ELR (cell line): ENCODE data around the gene WDR20.
"Not testable (repeated sequence)": the region's sequence is repeated elsewhere in the genome, so short reads cannot be mapped to it uniquely, and the experiment has no call there.

Source experiments
- DNase-seq: peaks from one replicate; pipeline ENCODE4 v3.0.0-alpha.2; 2015; ENCODE audit warnings: low read depth

Gene WDR20

DNA sequence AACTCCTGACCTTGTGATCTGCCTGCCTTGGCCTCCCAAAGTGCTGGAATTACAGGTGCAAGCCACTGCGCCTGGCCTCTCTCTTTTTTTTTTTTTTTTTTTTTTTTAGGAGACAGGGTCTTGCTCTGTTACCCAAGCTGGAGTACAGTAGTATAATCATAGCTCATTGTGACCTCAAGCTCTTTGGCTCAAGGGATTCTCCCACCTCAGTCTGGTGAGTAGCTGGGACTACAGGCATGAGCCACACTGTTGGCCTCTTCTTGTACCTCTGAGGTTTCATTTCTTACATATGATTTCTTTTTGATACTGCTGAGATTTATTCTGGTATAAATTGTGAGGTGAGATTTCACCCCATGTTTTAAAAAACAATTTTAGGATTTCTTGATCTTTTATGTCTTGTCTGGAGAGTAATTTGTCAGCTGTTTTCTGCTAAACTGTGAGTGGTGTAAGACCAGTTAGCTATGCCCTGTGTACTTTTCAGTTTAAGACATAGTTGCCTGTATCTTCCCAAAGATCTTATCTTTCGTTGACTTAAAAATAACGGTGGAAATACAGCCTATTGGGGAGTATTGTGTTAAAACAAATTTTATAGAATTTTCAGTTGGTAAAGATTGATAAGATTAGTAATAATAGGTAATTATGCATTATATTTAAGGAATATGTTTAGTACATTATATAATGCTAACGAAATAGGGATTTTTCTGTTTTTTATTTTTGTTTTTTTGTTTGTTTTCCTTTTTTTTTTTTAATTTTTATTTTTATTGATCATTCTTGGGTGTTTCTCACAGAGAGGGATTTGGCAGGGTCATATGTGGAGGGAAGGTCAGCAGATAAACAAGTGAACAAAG lies 31.7 kb downstream of the WDR20 start:
- no peak for DNase-seq

DNA sequence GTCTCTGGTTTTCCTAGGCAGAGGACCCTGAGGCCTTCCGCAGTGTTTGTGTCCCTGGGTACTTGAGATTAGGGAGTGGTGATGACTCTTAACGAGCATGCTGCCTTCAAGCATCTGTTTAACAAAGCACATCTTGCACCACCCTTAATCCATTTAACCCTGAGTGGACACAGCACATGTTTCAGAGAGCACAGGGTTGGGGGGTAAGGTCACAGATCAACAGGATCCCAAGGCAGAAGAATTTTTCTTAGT lies 32.2 kb downstream of the WDR20 start:
- DNase-seq, result not testable (repeated sequence)

DNA sequence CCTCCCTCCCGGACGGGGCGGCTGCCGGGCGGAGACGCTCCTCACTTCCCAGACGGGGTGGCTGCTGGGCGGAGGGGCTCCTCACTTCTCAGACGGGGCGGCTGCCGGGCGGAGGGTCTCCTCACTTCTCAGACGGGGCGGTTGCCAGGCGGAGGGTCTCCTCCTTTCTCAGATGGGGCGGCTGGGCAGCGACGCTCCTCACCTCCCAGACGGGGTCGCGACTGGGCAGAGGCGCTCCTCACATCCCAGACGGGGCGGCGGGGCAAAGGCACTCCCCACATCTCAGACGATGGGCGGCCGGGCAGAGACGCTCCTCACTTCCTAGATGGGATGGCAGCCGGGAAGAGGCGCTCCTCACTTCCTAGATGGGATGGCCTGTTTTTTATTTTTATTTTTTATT lies 33.0 kb downstream of the WDR20 start:
- DNase-seq, result not testable (repeated sequence)

DNA sequence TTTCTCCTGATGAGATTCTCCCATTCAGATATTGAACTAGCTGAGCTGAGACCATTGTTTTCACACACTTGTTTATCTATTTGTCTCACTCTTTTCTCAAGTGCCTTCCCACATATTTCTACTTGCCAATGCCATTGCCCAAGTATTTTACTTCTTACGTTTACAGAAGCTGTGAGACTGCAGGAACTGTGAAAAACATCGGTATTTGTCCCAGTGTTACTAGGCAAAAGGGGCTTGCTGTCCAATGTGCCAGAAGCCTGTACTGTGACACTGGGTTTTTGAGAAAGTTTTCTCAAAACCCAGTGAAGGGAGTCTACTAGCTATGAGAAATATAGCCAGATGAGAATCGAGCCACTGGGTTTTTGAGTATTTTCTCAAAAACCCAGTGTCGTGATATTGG lies 37.5 kb downstream of the WDR20 start:
- no peak for DNase-seq

DNA sequence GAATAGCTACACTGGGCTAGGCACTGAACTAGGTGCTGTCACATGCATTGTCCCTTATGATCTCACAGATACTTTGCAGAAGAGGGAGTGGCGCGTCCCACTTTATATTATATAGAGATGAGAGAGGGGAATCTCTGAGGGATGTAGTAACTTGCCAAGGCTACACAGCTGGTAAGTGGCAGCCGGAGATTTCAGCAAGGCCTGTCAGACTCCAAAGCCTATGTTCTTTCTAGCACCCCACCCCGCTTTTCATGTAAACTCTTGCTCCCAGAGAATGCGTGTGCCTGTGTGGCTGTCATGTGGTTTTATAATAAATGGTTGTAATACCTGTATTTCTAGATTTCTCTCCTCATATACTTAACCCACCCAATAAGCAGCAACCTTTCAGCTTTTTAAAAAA lies 39.1 kb downstream of the WDR20 start:
- DNase-seq, result no peak

DNA sequence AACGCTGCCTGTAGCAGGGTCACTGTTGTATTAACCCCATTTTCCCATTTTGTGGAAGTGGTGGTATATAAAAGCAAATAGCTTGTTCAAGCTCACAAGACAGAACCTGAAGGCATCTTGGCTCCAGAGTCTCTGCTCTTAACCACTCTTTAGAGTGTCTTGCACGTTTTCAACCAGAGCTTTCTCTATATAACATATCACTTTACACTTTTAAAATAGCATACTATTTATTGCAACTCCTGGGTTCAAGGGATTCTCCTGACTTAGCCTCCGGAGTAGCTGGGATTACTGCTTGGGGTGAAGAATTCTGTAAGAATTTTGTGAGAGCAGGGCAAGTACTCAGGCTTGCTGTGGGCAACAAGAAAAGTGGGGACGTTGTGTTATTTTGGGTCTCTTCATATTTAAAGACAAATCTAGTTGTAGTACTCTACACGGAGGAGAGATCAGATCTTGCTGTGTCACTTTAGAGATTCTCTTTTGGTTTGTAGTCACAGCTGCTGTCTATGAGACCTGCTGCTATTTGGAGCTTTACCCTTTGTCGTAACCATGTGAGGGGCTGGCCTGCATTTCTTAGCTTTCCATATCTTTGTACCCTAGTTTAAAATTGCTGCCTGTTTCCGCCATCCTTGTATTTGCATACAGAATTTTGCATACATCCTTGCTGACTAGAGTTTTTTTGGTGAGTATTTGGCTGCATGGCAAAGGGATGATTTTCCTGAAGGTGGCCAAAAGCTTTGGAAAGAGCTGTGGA lies 40.7 kb downstream of the WDR20 start:
- DNase-seq, result no peak

DNA sequence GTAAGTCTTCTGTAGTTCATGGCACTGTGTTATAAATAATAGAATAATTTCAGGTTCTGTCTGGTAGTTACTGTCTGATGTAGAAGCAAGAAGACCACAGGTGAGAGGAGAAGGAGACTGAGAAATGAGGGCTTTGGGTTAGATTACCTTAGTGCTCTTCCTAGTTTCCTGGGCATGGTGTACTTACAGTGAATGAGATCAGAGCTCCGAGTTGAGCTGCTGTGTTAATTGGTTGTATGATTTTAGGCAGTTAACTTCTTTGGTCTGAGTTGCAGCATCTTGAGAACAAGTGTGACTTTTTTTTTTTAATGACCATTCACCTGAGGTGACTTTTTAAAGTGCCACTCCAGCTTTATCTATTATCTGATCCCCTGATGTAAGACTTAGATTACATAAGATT lies 41.5 kb downstream of the WDR20 start:
- DNase-seq, result no peak

DNA sequence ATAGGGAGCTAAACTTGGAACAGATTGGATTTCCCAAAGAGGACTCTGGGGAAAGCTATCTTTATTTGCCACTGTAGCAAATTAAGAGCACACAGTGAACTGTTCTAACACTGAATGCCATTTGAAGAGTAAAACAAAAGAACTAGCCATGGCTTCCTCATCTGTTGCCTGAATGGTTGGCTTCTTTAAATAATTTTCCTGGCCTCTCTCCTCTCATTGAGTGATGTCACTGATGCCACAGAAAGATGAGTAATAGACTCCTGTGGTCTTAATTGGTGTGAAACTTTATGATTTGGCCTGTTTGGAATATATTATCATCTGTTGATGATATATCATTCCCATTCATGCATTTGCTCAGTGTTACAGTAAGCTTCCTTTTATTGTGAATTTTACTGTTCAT lies 42.5 kb downstream of the WDR20 start:
- DNase-seq, result peak; percentile 91

DNA sequence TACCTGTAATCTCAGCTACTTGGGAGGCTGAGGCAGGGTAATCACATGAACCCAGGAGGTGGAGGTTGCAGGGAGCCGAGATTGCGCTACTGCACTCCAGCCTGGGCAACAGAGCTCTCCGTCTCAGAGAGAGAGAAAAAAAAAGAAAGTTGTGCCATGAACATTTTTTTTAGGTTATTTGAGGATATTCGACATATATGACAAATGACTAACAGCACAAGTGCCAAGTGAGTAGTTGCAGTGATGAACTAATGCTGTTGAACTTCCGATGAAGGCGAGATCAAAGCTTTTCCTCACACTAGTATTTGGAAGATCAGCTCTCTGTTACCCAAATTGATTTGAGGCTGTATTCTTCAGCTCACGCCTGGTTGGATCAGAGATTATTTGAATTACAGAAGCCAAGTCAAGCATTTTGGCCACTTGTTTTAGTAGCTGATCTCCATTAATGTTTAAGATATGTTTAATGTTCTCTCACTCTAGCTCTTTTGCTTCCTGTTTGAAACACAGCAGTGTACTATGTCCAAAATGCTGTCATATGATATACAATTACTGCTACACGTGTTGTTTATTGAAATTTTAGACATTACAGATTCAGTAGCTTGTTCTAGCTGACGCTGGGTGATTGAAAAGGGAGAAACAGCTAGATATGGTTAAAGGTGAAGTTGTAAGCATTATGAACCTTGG lies 43.4 kb downstream of the WDR20 start:
- peak; percentile 50 for DNase-seq

DNA sequence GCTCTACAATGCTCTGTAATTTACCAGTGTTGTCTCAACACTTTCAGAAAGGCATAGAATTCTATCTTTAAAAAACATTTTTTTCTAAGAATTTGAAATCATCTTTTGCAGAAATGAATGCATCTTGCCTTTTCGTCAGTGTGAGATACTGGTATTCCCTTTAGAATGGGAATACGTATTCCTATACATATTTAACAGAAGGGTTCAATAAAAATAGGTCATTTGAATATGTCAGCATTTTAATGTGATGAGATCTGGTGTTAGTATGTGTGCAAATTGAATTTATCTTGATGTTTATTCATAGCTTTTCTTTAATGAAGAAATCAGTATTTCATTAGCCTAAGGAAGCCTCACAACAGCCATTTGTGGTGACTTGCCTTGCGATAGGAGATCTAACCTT lies 44.2 kb downstream of the WDR20 start:
- no peak for DNase-seq

DNA sequence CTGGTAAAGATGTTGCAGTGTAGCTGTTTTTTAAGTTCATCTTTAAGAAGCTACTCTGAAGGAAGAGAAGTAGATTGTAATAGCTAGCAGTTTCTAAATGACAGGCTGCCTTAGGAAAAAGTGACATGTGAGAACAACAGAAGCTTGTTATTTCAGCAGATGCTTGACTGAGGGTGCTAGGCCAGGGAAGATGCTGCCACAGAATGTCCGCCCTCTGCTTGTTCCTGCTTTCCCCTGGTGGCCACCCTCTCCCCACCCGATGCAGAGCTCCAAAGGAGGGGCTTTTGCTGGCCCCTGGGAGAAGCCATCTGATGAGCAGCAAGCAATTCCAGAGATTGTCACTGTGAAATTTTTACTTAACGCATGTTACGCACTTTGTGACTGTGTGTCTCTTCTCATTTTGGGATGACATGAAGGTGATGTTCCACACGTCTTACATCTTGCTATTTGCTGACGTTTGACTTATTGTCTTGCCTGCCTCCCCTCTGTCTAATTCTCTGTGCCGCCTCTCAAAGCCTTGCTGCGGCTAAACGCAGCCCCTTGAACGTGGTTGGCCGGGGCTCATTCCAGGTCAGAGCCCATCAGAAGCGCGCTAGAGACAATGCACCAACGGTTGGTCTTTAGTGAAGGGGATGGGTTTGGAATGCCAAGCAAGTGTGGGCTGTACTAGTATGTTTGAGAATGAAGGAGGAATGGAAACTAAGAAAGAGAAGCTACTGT lies 44.8 kb downstream of the WDR20 start:
- DNase-seq, result no peak

DNA sequence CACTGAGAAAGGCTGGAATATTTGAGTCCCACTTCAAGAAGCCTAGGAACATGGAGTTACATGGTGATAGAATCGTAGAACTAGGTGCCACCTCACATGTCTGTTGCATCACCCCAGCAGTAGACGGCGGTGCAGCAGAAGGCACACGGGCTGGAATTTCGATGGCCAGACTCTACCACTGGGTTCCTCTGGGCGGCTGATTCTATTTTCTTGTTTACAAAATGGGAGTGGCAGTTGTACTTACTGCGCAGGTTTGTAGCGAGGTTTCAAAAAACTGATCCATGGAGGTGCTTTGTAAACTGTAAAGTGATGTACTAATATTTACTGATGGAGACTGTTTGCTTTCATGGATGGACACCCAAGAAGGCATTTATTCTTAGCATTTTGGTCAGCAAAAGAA lies 45.7 kb downstream of the WDR20 start:
- DNase-seq, result no peak

DNA sequence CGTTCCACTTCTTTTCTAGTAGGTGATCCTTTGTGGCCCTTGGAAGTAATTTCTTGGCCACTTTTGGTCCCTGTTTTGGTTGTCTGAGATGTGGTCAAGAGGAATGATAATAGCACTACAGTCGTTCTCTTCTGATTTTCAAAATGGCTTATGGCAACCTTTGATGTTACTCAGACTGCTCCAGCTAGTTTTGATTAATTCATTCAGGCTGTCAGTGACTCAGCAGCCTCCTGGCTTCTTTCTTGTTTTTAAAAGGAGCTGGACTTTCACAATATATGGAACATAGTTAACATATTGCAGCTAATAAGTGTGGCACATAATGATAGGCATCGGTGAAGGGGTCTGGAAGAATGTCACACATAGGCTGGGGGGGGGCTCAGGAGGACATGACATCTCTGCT lies 47.3 kb downstream of the WDR20 start:
- DNase-seq, result peak; percentile 80

DNA sequence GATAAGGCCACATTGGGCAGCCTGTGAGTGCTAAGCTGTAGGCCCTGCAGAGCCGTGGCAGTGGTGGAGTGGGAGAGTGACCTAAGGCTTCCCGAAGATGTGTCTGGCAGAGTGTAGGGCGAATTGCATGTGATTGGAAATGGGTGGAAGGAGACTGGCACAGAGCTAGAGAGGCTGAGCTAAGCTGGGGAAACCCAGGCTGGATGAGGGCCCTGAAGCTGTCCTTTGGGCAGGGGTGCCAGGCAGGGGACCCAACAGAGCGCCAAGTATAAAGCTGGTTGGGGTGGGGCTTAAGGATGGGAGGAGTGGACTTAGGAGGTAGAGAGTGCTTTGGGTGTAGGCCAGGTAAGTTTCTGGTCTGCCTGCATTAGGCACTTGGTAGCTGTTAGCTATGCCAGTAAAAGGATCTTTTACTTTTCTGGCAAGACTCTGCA lies 47.9 kb downstream of the WDR20 start:
- no peak for DNase-seq

DNA sequence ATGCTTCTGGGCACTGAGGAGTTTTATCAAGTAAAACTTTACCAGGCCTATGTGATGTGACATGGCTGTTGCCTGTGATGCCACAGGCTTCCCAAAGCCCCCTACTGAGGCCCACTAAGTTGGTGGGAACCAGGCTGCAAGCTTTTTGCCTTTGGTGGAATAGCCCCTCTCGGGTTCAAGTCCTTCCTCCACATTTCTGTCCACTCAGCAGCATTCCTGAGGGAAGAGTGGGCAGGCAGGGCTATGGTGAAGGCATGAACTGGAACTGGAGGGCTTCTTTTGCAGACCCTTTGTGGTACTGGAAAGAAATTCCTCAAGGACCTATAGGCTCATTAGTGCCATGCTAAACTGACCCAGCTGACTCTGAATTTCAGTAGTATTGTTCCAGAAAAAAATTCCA lies 48.5 kb downstream of the WDR20 start:
- DNase-seq, result no peak

DNA sequence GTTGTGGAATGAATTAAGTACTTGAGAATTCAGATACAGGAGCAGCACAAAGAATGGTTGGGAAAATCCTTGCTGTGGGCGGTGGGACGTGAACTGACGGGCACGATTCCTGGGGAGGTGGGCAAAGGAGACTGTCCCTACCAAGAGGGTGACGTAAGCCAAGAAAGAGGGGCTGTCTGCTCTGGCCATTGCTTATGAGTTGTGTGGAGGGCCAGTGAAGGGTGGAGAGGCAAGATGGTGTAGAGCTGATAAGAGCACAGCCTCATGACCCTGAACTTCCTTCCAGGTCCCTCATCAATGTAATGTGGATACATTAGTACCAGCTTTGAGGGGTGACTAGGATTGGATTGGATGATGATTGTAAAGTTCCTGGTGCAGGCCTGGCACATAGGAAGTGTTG lies 50.2 kb downstream of the WDR20 start:
- no peak for DNase-seq

DNA sequence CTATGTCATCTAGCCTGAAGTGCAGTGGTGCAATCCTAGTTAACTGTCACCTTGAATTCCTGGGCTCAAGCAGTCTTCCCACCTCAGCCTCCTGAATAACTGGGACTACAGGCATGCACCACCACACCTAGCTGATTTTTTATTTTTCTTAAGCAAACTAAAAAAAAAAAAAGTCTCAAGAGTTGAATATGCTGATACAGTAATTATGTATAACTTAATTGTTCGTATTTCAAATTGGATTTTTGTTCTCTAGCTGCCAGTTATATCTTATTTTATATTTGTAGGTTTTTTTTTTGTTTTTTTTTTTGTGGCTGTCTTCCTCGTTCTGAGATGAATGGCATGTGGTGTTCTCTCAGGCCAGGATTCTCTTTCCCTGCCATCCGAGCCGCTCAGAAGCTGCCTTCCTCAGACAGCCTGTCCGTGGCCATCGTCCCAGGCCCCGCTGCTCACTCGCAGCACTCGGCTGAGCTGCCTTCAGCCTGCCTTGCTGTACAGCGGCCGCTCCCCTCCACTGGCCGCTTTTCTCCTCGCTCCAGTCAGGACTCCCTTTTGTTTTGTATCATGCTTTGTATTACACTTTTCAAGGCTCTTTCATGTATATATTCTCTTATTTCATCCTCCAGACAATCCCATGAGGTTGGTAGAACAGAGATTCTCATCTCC lies 53.3 kb downstream of the WDR20 start:
- no peak for DNase-seq

DNA sequence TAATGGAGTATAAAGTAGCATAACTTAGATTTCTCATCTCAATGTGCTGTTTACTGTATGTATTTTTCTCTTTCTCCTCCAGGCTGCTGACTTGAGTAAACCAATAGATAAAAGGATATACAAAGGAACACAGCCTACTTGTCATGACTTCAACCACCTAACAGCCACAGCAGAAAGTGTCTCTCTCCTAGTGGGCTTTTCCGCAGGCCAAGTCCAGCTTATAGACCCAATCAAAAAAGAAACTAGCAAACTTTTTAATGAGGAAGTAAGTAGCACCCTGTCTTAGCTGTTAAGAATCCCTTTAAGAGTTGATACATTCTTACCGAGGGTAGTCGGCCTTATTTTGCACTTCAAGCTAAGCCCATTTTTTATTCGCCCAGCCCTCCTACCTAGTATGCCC lies 55.2 kb downstream of the WDR20 start:
- no peak for DNase-seq

DNA sequence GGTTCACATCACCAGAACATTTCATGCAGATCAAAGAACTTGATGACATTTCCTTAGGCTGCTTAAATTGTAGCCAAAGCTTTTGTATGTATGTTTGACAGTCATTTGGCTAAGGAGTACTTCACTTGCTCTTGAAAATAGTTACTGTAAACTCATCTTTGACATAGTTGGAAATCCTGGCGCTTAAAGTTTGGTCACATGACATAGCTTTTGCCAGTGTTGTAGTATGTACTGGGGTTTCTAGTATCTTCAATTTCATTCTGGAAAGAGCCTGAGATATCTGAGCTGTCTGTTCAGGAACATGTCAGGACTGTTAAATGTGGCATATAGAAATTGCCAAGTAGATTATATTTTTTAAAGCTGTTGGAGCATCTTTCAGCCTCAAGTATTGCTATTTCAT lies 55.7 kb downstream of the WDR20 start:
- no peak for DNase-seq

DNA sequence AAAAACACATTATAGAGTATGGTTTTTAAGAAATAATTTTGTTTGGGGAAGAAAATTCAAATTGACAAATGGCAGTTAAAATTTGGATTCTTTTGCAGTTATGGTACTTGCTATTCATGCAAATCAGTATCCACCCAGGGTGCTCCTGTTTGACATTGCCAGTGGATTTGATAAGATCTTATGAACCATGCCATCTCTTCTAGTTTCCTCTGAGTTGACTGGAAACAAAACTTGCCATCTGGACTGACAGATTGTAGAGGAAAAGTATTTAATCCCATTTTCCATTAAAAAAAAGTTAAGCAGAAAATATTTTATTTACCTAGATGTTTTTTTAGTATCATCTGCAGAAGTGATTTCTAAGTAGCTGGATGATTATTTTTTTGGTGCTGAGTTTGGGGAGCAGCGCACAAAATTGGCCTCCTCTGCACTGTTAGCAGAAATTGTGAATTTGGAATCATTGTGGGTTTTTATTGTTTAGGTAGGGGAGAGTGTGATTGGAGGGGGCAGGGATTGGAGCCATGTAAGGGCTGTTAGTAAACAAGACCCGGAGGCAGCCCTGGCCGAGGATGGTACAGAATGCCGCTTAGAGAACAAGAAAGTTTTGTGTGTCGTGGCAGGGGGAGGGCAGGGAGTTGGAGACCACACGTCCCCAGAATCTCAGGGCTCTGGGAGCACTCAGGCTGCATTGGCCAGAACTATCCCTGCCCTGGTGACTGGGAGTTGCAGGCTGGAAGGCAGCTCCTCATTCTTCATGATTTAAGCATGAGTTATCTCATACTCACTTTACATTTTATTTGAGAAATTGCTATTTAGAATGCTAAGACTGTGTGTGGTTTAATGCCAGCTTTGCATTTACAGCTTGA lies 56.6 kb downstream of the WDR20 start:
- no peak for DNase-seq

DNA sequence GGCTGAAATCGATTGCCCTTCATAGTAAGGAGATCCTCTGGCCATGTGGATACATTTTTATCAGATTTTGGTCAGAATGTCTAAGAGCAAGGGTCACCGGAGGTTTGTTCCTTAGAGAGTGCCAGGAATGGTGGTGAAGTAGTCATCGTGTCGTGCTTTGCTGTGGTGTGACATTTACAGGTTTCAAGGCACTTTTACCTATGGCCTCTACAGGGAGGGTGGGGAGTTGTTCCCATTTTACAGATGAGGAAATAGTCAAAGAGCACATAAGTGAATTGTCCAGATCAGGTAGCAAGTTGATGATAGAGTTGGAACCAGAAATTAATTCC lies 57.2 kb downstream of the WDR20 start:
- DNase-seq, result no peak
